ENCODE measurements around the gene GPX4.

Gene GPX4

DNA sequence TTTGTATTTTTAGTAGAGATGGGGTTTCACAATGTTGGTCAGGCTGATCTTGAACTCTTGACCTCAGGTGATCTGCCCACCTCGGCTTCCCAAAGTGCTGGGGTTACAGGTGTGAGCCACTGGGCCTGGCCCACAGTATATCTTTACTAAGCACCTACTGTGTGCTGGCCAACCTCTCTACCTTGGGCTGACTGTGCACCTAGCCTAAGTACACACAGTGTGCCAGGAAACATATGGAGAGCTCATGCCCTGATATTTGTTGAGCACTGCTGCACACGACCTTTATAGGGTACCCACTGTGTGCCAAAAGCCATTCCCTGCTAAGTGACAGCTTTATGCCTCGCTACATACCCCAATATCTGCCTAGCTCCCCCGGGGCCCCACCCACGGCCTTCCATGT, 43.1 kb upstream of the GPX4 start:
- Histone ChIP-seq H3K9me2 (replicated peaks; ENCODE audit: low read depth, low read length) (no peaks in the 10 kb centered on the region), H3K4me3 (ENCODE audit: low read length, poor library complexity, severe bottlenecking) (no peak overlapping the region), H3K36me3 (ENCODE audit: insufficient read depth, low read length) (no peaks in the 10 kb centered on the region), H3K4me1 (ENCODE audit: insufficient read depth, low read length, poor library complexity, severe bottlenecking) (peaks cover under 1% of the 10 kb centered on the region), H3K79me2 (ENCODE audit: insufficient read depth, low read length) (no peaks in the 10 kb centered on the region), H2AFZ (ENCODE audit: low read length) (no peak overlapping the region), H3K9ac (ENCODE audit: low read depth, low read length, poor library complexity, severe bottlenecking) (no peak overlapping the region), H3K27me3 (ENCODE audit: insufficient read depth, low read length, poor library complexity, severe bottlenecking) (no peaks in the 10 kb centered on the region), H3F3A (ENCODE audit: low read depth) (no peaks in the 10 kb centered on the region), H3K4me2 (ENCODE audit: low read depth, low read length, poor library complexity, severe bottlenecking) (no peak overlapping the region), H3K9me3 (ENCODE audit: insufficient read depth, low read depth, low read length) (peaks cover 25% of the 10 kb centered on the region; the same call in 1 of the 2 replicates), H4K20me1 (ENCODE audit: insufficient read depth, low read length, poor library complexity, severe bottlenecking) (no peaks in the 10 kb centered on the region)
- TF ChIP-seq EZH2phosphoT487 (IDR thresholded peaks at IDR 0.05; ENCODE audit: borderline replicate concordance), result no peak
- TF ChIP-seq, protein P1, sequence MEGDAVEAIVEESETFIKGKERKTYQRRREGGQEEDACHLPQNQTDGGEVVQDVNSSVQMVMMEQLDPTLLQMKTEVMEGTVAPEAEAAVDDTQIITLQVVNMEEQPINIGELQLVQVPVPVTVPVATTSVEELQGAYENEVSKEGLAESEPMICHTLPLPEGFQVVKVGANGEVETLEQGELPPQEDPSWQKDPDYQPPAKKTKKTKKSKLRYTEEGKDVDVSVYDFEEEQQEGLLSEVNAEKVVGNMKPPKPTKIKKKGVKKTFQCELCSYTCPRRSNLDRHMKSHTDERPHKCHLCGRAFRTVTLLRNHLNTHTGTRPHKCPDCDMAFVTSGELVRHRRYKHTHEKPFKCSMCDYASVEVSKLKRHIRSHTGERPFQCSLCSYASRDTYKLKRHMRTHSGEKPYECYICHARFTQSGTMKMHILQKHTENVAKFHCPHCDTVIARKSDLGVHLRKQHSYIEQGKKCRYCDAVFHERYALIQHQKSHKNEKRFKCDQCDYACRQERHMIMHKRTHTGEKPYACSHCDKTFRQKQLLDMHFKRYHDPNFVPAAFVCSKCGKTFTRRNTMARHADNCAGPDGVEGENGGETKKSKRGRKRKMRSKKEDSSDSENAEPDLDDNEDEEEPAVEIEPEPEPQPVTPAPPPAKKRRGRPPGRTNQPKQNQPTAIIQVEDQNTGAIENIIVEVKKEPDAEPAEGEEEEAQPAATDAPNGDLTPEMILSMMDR (conservative IDR thresholded peaks at IDR 0.05; ENCODE audit: low read length), result no peak

DNA sequence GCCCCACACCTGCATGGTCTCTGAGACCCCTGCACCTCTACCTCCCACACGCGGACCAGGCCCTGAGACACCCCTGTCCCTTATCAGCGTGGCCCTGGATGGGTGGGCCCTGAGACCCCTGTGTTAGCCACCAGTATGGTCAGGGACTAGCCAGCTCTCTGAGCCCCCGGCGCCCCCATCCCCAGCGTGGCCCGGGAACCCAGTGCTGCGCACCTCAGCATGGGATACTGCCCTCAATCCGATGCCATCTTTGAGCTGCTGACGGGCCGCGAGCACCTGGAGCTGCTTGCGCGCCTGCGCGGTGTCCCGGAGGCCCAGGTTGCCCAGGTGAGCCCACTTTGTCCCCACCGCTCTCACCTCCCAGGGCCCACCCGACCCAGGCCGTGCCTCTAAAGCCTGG, 41.8 kb upstream of the GPX4 start:
- Histone ChIP-seq H3K27me3 (ENCODE audit: insufficient read depth, low read length, poor library complexity, severe bottlenecking) (no peaks in the 10 kb centered on the region), H4K20me1 (ENCODE audit: insufficient read depth, low read length, poor library complexity, severe bottlenecking) (no peaks in the 10 kb centered on the region), H3K9me2 (replicated peaks; ENCODE audit: low read depth, low read length) (no peaks in the 10 kb centered on the region), H3F3A (ENCODE audit: low read depth) (no peaks in the 10 kb centered on the region), H3K4me2 (ENCODE audit: low read depth, low read length, poor library complexity, severe bottlenecking) (no peak overlapping the region), H3K9ac (ENCODE audit: low read depth, low read length, poor library complexity, severe bottlenecking) (no peak overlapping the region), H3K4me1 (ENCODE audit: insufficient read depth, low read length, poor library complexity, severe bottlenecking) (peaks cover 12% of the 10 kb centered on the region), H3K9me3 (ENCODE audit: insufficient read depth, low read depth, low read length) (peaks cover 17% of the 10 kb centered on the region; the same call in 1 of the 2 replicates), H3K36me3 (ENCODE audit: insufficient read depth, low read length) (no peaks in the 10 kb centered on the region), H3K4me3 (ENCODE audit: low read length, poor library complexity, severe bottlenecking) (no peak overlapping the region), H3K79me2 (ENCODE audit: insufficient read depth, low read length) (no peaks in the 10 kb centered on the region; the same call in 1 of the 2 replicates), H2AFZ (ENCODE audit: low read length) (no peak overlapping the region)
- no peak for TF ChIP-seq EZH2phosphoT487 (IDR thresholded peaks at IDR 0.05; ENCODE audit: borderline replicate concordance)
- TF ChIP-seq, protein P1 (conservative IDR thresholded peaks at IDR 0.05; ENCODE audit: low read length), result no peak

DNA sequence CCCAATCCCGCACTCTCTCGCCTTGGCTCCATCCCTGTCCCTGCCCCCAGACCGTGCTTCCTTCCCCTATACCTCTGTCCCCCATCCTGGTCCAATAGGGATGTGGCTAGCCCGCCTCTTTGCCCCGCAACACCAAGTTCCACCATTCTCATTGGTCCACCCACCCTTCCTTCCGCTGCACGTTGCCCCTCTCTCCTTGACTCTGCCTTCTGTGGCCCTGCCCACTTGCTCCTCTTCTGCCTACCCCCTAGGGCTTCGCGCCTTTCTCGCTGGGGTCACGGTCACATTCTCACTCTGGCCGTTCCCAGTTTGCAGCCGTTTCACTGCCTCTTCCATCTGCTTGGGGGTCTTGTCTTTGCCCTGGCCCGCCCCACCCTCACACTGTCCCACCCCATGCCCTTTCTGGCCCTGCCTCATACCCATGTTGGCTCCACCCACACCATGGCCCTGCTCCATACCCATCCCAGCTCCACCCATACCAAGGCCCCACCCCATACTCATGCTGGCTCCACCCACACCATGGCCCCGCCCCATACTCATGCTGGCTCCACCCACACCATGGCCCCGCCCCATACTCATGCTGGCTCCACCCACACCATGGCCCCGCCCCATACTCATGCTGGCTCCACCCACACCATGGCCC, 41.3 kb upstream of the GPX4 start:
- H3K9me2 ChIP-seq (replicated peaks; ENCODE audit: low read depth, low read length), result no peaks in the 10 kb centered on the region

More for the DNA sequence above, 41.3 kb upstream of the GPX4 start:
- no peak for TF ChIP-seq EZH2phosphoT487 (IDR thresholded peaks at IDR 0.05; ENCODE audit: borderline replicate concordance)
- TF ChIP-seq, protein P1 (conservative IDR thresholded peaks at IDR 0.05; ENCODE audit: low read length), result no peak
- peaks cover 13% of the 10 kb centered on the region; the same call in 1 of the 2 replicates for H3K9me3 ChIP-seq (ENCODE audit: insufficient read depth, low read depth, low read length)
- H4K20me1 ChIP-seq (ENCODE audit: insufficient read depth, low read length, poor library complexity, severe bottlenecking), result no peaks in the 10 kb centered on the region
- H3K9ac ChIP-seq (ENCODE audit: low read depth, low read length, poor library complexity, severe bottlenecking), result no peak overlapping the region
- peaks cover 12% of the 10 kb centered on the region for H3K4me1 ChIP-seq (ENCODE audit: insufficient read depth, low read length, poor library complexity, severe bottlenecking)
- no peak overlapping the region for H3K4me3 ChIP-seq (ENCODE audit: low read length, poor library complexity, severe bottlenecking)
- H3K4me2 ChIP-seq (ENCODE audit: low read depth, low read length, poor library complexity, severe bottlenecking), result no peak overlapping the region
- peaks cover 1% of the 10 kb centered on the region; the same call in 1 of the 2 replicates for H3K79me2 ChIP-seq (ENCODE audit: insufficient read depth, low read length)
- no peaks in the 10 kb centered on the region for H3F3A ChIP-seq (ENCODE audit: low read depth)
- H3K27me3 ChIP-seq (ENCODE audit: insufficient read depth, low read length, poor library complexity, severe bottlenecking), result no peaks in the 10 kb centered on the region
- H2AFZ ChIP-seq (ENCODE audit: low read length), result no peak overlapping the region
- H3K36me3 ChIP-seq (ENCODE audit: insufficient read depth, low read length), result no peaks in the 10 kb centered on the region
